HepG2 (cell line): ENCODE measurements around the gene ERCC2. TPM values are rescaled to one million over a fixed set of nuclear protein-coding genes. Genes with fewer than 3 reads are reported as not detected.

Experiments used
- AHR ChIP-seq: IDR thresholded peaks from 2 replicates; pipeline ENCODE4 v1.6.1; 2018; ENCODE audit warnings: missing genetic modification reagents, missing compliant biosample characterization
- ATRX ChIP-seq: sonication (generic); formaldehyde crosslinking; IDR thresholded peaks from 2 replicates; pipeline ENCODE4 v1.4.0; 2020; ENCODE audit warnings: missing genetic modification reagents, borderline replicate concordance
- CHD2 ChIP-seq: IDR thresholded peaks from 2 replicates; pipeline ENCODE4 v1.6.1; 2011; ENCODE audit warnings: low read depth, low read length, improper control_type of control experiment
- IKZF1 ChIP-seq: fragments of 450-650 bp; IDR thresholded peaks from 2 replicates; pipeline ENCODE4 v1.7.1; 2016
- JUND ChIP-seq: sonication (generic); formaldehyde crosslinking; IDR thresholded peaks from 2 replicates; pipeline ENCODE4 v1.8.0; 2022; ENCODE audit warnings: mild to moderate bottlenecking, missing genetic modification reagents
- KLF12 ChIP-seq: sonication (generic); formaldehyde crosslinking; IDR thresholded peaks from 2 replicates; pipeline ENCODE4 v1.4.0; 2020; ENCODE audit warnings: missing genetic modification reagents, borderline replicate concordance
- MEF2D ChIP-seq: sonication (generic); formaldehyde crosslinking; IDR thresholded peaks from 2 replicates; pipeline ENCODE4 v1.5.1; 2020; ENCODE audit warnings: mild to moderate bottlenecking, missing genetic modification reagents
- POLR2AphosphoS2 ChIP-seq: IDR thresholded peaks from 2 replicates; pipeline ENCODE4 v1.6.1; 2011; ENCODE audit warnings: low read depth, low read length, improper control_type of control experiment
- RFXAP ChIP-seq: sonication (generic); formaldehyde crosslinking; IDR thresholded peaks from 2 replicates; pipeline ENCODE4 v1.4.0; 2020; ENCODE audit warnings: missing genetic modification reagents, borderline replicate concordance
- SP4 ChIP-seq: sonication (generic); formaldehyde crosslinking; IDR thresholded peaks from 2 replicates; pipeline ENCODE4 v1.8.1; 2023; ENCODE audit warnings: mild to moderate bottlenecking, missing genetic modification reagents
- SRY ChIP-seq: sonication (generic); formaldehyde crosslinking; IDR thresholded peaks from 2 replicates; pipeline ENCODE4 v1.8.0; 2022; ENCODE audit warnings: mild to moderate bottlenecking, missing genetic modification reagents
- TOPORS ChIP-seq: sonication (generic); formaldehyde crosslinking; IDR thresholded peaks from 2 replicates; pipeline ENCODE4 v1.8.0; 2023; ENCODE audit warnings: mild to moderate bottlenecking, missing genetic modification reagents
- ZFY ChIP-seq: sonication (generic); formaldehyde crosslinking; IDR thresholded peaks from 2 replicates; pipeline ENCODE4 v1.4.0; 2020; ENCODE audit warnings: missing genetic modification reagents
- ZNF207 ChIP-seq: fragments of 450-650 bp; IDR thresholded peaks from 2 replicates; pipeline ENCODE4 v1.6.1; 2016; ENCODE audit warnings: antibody characterized with exemption, borderline replicate concordance
- ZNF317 ChIP-seq: sonication (generic); formaldehyde crosslinking; IDR thresholded peaks from 2 replicates; pipeline ENCODE4 v1.5.0; 2020; ENCODE audit warnings: mild to moderate bottlenecking, missing genetic modification reagents
- ZNF354B ChIP-seq: sonication (generic); formaldehyde crosslinking; IDR thresholded peaks from 2 replicates; pipeline ENCODE4 v1.8.0; 2022; ENCODE audit warnings: mild to moderate bottlenecking, missing genetic modification reagents
- ZNF574 ChIP-seq: sonication (generic); formaldehyde crosslinking; IDR thresholded peaks from 2 replicates; pipeline ENCODE4 v1.4.0; 2020; ENCODE audit warnings: missing genetic modification reagents
- ZNF609 ChIP-seq: sonication (generic); formaldehyde crosslinking; IDR thresholded peaks from 2 replicates; pipeline ENCODE4 v1.4.0; 2020; ENCODE audit warnings: mild to moderate bottlenecking, missing genetic modification reagents, borderline replicate concordance
- ZUFSP ChIP-seq: sonication (generic); formaldehyde crosslinking; IDR thresholded peaks from 2 replicates; pipeline ENCODE4 v1.9.0; 2021; ENCODE audit warnings: missing genetic modification reagents, mild to moderate bottlenecking, borderline replicate concordance
- polyA plus RNA-seq, 8 experiments: library from polyadenylated mRNA; depleted of rRNA in 3 of 8; stranded (reverse) in 7 of 8; unstranded in 1 of 8; fragments of >200 nt; fragmentation: Illumina TruSeq in 4 of 8; extraction: Trizol in 4 of 8; gene quantifications; 2 replicates each; pipeline versions ENCODE4 v1.2.1 to v1.2.3, GENCODE V29; 2011 to 2016; ENCODE audit warnings: low read depth in 4 of 8, missing spikeins in 1 of 8, mixed read lengths in 1 of 8; ENCODE audit not compliant: insufficient read depth in 1 of 8
- total RNA-seq, 5 experiments: library from RNA; depleted of rRNA; stranded (reverse); fragments of >200 nt; fragmentation: Illumina TruSeq; extraction: Trizol; gene quantifications; 2 replicates each; pipeline ENCODE4 v1.2.3, GENCODE V29; 2016; ENCODE audit warnings: low read depth in 1 of 5

Gene ERCC2
- total and polyA plus RNA-seq, 2 of the 13 experiments (the other 11 are each of a cell fraction or from before 2014, with no cell fraction given) = 25.4 to 49.2 TPM

GRCh38 chr19:45406226-45407090, 36.1 kb upstream of the ERCC2 start, which contains the start of gene POLR1G (continued):
- no peak; the same call in 1 of the 2 replicates for TF ChIP-seq ZNF609 (CRISPR knock-in tag)
- TF ChIP-seq MEF2D (CRISPR knock-in tag) = no peak
- TF ChIP-seq ZNF574 (CRISPR knock-in tag) = no peak; the same call in 1 of the 2 replicates
- no peak for TF ChIP-seq ZNF207
- peak; percentile 48; the same call in 1 of the 2 replicates for TF ChIP-seq TOPORS (CRISPR knock-in tag)
- TF ChIP-seq ZNF354B (CRISPR knock-in tag) = 0 out of 2 replicates have a peak, but pooled peaks have one; percentile 72
- no peak for TF ChIP-seq ZUFSP
- TF ChIP-seq CHD2 = no peak
- no peak for TF ChIP-seq ZNF317 (CRISPR knock-in tag)
- TF ChIP-seq ATRX (CRISPR knock-in tag) = no peak
- no peak for TF ChIP-seq AHR (CRISPR knock-in tag)
- no peak for TF ChIP-seq RFXAP (CRISPR knock-in tag)
- TF ChIP-seq SRY (CRISPR knock-in tag) = no peak; the same call in 1 of the 2 replicates
- no peak for TF ChIP-seq POLR2AphosphoS2
- TF ChIP-seq ZFY (CRISPR knock-in tag) = peak; percentile 72; the same call in 1 of the 2 replicates
- peak; percentile 76 for TF ChIP-seq SP4 (CRISPR knock-in tag)
- no peak; the same call in 1 of the 2 replicates for TF ChIP-seq KLF12 (CRISPR knock-in tag)
- TF ChIP-seq JUND (CRISPR knock-in tag) = no peak
- TF ChIP-seq IKZF1 = no peak
